ENCODE data around the gene DUS3L. TPM values are rescaled to one million over a fixed set of nuclear protein-coding genes. Genes with fewer than 3 reads are reported as not detected.

Gene DUS3L
- total RNA-seq, 1 experiment from 2014 or later: 67.0 TPM

DNA sequence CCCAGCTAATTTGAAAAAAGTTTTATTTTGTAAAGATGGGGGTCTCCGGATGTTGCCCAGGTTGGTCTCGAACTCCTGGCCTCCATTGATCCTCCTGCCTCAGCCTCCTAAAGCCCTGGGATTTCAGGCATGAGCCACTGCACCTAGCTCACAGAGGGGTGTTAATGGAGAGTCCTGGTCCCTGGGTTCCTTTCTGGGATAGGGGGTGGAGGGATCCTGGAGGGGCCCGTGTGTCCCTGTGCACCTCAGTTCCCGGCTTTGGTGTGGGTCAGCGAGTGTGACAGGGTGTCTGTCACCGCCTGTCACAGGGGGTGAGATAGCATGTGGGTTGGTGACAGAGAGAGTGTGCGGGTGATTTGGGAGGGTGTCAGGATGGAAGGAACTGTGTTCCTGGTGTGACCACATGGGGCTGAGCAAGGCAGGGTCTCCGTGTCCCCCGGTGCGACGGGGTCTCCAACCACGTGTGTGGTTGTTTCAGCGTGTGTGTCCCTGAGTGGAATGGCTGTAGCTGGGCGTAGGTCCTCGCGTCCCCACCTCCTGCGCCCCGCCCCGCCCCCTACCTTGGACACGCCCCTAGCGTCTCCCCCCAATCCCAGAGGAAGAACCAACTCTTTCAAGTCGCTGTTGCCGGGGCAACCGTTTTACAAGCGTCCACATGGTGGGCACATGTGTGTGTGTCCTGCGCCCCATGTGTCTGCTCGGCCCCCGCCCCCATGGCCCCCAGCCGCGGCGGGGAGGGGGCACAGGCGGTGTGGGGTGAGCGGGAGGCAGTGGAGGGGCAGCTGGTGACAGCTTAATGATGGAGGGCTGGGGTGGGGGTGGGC, 11.0 kb upstream of the DUS3L start:
- no peak overlapping the region for H4K91ac ChIP-seq (ENCODE audit: insufficient read length, low read depth, low read length)
- no peaks in the 10 kb centered on the region; the same call in 1 of the 2 replicates for H3K27me3 ChIP-seq (ENCODE audit: insufficient read depth, low read length)
- no peak overlapping the region for H2BK5ac ChIP-seq (ENCODE audit: insufficient read length, low read length)
- Mint-ChIP-seq H3K36me3 (ENCODE audit: insufficient read depth in 1 of 3, low read depth in 3 of 3) (peaks cover 0 to 4% (median 0%) of the 10 kb centered on the region in 3 experiments; a peak in 2 of 7 replicates), H3K9me3 (peaks cover 0 to 4% of the 10 kb centered on the region in 2 experiments; a peak in 3 of 5 replicates), H3K27ac (no peak overlapping the region; a peak in 1 of 7 replicates), H3K27me3 (ENCODE audit: low read depth) (peaks cover 54% of the 10 kb centered on the region), H3K4me1 (peaks cover 15 to 30% of the 10 kb centered on the region in 2 experiments), H3K4me3 (peak overlapping the region; percentile 34 to 62; a peak in 3 of 5 replicates)
- H3K56ac ChIP-seq (ENCODE audit: insufficient read length, low read depth, low read length): no peak overlapping the region
- H3K9me3 ChIP-seq (ENCODE audit: control insufficient read depth, low read depth, low read length): no peaks in the 10 kb centered on the region
- H3K14ac ChIP-seq (ENCODE audit: insufficient read depth, low read length): no peak overlapping the region
- H3K9ac ChIP-seq (ENCODE audit: extremely low read depth, insufficient read length, low read length): no peak overlapping the region
- no CpG with 5 or more reads among the region's 33 CpGs for WGBS (ENCODE audit: extremely low coverage, insufficient read length, low lambda C conversion rate)
- no peak overlapping the region for H3K23ac ChIP-seq (ENCODE audit: insufficient read length, low read depth, low read length)
- no peak overlapping the region for H4K5ac ChIP-seq (ENCODE audit: insufficient read length, low read depth, low read length)
- H2BK15ac ChIP-seq (ENCODE audit: low read depth, low read length): no peak overlapping the region
- H2AFZ ChIP-seq (ENCODE audit: low read length): no peak overlapping the region
- H2BK120ac ChIP-seq (ENCODE audit: low read depth, low read length, poor library complexity, severe bottlenecking): no peak overlapping the region
- no peaks in the 10 kb centered on the region for H4K20me1 ChIP-seq (ENCODE audit: control insufficient read depth, insufficient read depth, insufficient read length)
- no peak overlapping the region for H3K4ac ChIP-seq (ENCODE audit: low read depth, low read length)
- H3K18ac ChIP-seq (ENCODE audit: insufficient read length, low read depth, low read length): no peak overlapping the region
- H3K4me2 ChIP-seq (ENCODE audit: insufficient read depth, insufficient read length, low read length): peak overlapping the region; percentile 31
- no peak overlapping the region for H3K27ac ChIP-seq (ENCODE audit: insufficient read length, low read depth, low read length)
- H4K8ac ChIP-seq (replicated peaks; ENCODE audit: insufficient read length, low read depth, low read length): no peak overlapping the region
- H3K79me2 ChIP-seq (ENCODE audit: insufficient read depth, low read length): no peaks in the 10 kb centered on the region
- H2BK12ac ChIP-seq (ENCODE audit: insufficient read length, low read depth, low read length): no peak overlapping the region
- no peak overlapping the region for H3T11ph ChIP-seq (ENCODE audit: low read length)
- H2AK5ac ChIP-seq (ENCODE audit: insufficient read length, low read length): no peak overlapping the region
- peaks cover 6% of the 10 kb centered on the region for H3K23me2 ChIP-seq (ENCODE audit: insufficient read length, low read depth, low read length, poor library complexity, severe bottlenecking)
- TF ChIP-seq, protein P1, sequence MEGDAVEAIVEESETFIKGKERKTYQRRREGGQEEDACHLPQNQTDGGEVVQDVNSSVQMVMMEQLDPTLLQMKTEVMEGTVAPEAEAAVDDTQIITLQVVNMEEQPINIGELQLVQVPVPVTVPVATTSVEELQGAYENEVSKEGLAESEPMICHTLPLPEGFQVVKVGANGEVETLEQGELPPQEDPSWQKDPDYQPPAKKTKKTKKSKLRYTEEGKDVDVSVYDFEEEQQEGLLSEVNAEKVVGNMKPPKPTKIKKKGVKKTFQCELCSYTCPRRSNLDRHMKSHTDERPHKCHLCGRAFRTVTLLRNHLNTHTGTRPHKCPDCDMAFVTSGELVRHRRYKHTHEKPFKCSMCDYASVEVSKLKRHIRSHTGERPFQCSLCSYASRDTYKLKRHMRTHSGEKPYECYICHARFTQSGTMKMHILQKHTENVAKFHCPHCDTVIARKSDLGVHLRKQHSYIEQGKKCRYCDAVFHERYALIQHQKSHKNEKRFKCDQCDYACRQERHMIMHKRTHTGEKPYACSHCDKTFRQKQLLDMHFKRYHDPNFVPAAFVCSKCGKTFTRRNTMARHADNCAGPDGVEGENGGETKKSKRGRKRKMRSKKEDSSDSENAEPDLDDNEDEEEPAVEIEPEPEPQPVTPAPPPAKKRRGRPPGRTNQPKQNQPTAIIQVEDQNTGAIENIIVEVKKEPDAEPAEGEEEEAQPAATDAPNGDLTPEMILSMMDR (conservative IDR thresholded peaks at IDR 0.05): no peak
- DNase-seq: peak; percentile 80
- H2BK20ac ChIP-seq (ENCODE audit: low read depth, low read length, poor library complexity, severe bottlenecking): no peak overlapping the region
- H3K79me1 ChIP-seq (ENCODE audit: insufficient read depth, low read depth, low read length, poor library complexity, severe bottlenecking): no peaks in the 10 kb centered on the region
- no peaks in the 10 kb centered on the region for H3K4me1 ChIP-seq (ENCODE audit: insufficient read depth, low read length)
